ENCODE results near the gene PBLD. TPM values are rescaled to one million over a fixed set of nuclear protein-coding genes. Genes with fewer than 3 reads are reported as not detected.
"Not testable (repeated sequence)": the region's sequence is repeated elsewhere in the genome, so short reads cannot be mapped to it uniquely, and the experiment has no call there.

PBLD gene
- total RNA-seq, 4 donors from 2014 or later, result 0.88 to 14.0 (median 7.1) TPM

- H3K4me3 ChIP-seq, result peak overlapping the region; percentile 97 to 98
- peaks cover 0 to 5% of the 10 kb centered on the region in 2 donors for H3K4me1 ChIP-seq
- no peaks in the 10 kb centered on the region for H3K27me3 ChIP-seq
- no peaks in the 10 kb centered on the region for H3K36me3 ChIP-seq
- TF ChIP-seq, protein P1, sequence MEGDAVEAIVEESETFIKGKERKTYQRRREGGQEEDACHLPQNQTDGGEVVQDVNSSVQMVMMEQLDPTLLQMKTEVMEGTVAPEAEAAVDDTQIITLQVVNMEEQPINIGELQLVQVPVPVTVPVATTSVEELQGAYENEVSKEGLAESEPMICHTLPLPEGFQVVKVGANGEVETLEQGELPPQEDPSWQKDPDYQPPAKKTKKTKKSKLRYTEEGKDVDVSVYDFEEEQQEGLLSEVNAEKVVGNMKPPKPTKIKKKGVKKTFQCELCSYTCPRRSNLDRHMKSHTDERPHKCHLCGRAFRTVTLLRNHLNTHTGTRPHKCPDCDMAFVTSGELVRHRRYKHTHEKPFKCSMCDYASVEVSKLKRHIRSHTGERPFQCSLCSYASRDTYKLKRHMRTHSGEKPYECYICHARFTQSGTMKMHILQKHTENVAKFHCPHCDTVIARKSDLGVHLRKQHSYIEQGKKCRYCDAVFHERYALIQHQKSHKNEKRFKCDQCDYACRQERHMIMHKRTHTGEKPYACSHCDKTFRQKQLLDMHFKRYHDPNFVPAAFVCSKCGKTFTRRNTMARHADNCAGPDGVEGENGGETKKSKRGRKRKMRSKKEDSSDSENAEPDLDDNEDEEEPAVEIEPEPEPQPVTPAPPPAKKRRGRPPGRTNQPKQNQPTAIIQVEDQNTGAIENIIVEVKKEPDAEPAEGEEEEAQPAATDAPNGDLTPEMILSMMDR (IDR thresholded peaks at IDR 0.05), result no peak
- TF ChIP-seq POLR2A (IDR thresholded peaks at IDR 0.05), result no peak
- intact Hi-C loops (cut with DNase I; ENCODE audit: low total_unique reads), result no loop called here
- peak; percentile 52 to 66 for DNase-seq
- peak overlapping the region; percentile 99 to 100 for H3K27ac ChIP-seq
- no peaks in the 10 kb centered on the region for H3K9me3 ChIP-seq
Observed at GRCh38 chr10:68330852-68331454, 1.8 kb downstream of the PBLD start.

- Histone ChIP-seq H3K4me3 (no peak overlapping the region), H3K9me3 (no peaks in the 10 kb centered on the region), H3K4me1 (peaks cover 0 to 5% of the 10 kb centered on the region in 2 donors), H3K27ac (peak overlapping the region; percentile 99 to 100), H3K27me3 (no peaks in the 10 kb centered on the region), H3K36me3 (no peaks in the 10 kb centered on the region)
- intact Hi-C loops (cut with DNase I; ENCODE audit: low total_unique reads), result no loop called here
- no peak for TF ChIP-seq POLR2A (IDR thresholded peaks at IDR 0.05)
- TF ChIP-seq, protein P1 (IDR thresholded peaks at IDR 0.05), result no peak
- DNase-seq, result no peak
Observed at GRCh38 chr10:68329506-68329861, 3.2 kb downstream of the PBLD start.

- intact Hi-C loops (cut with DNase I; ENCODE audit: low total_unique reads), result no loop called here
- peak overlapping the region in 1 of 2 donors; percentile 5 for H3K4me3 ChIP-seq
- DNase-seq, result peak in 1 of 2 donors; percentile 35
- TF ChIP-seq POLR2A (IDR thresholded peaks at IDR 0.05), result peak in 1 of 2 donors; percentile 34
- TF ChIP-seq, protein P1 (IDR thresholded peaks at IDR 0.05), result peak in 1 of 4 experiments; percentile 15
- H3K4me1 ChIP-seq, result peaks cover 0 to 5% of the 10 kb centered on the region in 2 donors
- peak overlapping the region; percentile 99 to 100 for H3K27ac ChIP-seq
- no peaks in the 10 kb centered on the region for H3K36me3 ChIP-seq
- no peaks in the 10 kb centered on the region for H3K27me3 ChIP-seq
- H3K9me3 ChIP-seq, result no peaks in the 10 kb centered on the region
Observed at GRCh38 chr10:68327889-68328786, 4.6 kb downstream of the PBLD start.

- H3K36me3 ChIP-seq; H3K4me3 ChIP-seq; H3K27ac ChIP-seq; H3K9me3 ChIP-seq; DNase-seq; H3K27me3 ChIP-seq; H3K4me1 ChIP-seq; intact Hi-C loops (cut with DNase I; ENCODE audit: low total_unique reads): not testable (repeated sequence)
Observed at GRCh38 chr10:68324396-68324795, 8.3 kb downstream of the PBLD start.

GRCh38 chr10:68318331-68319059 lies 14.2 kb downstream of the PBLD start:
- Histone ChIP-seq H3K36me3 (no peaks in the 10 kb centered on the region), H3K4me1 (no peaks in the 10 kb centered on the region), H3K27ac (no peak overlapping the region), H3K4me3 (no peak overlapping the region), H3K9me3 (peaks cover 0 to 5% of the 10 kb centered on the region in 2 donors), H3K27me3 (no peaks in the 10 kb centered on the region)
- TF ChIP-seq, protein P1 (IDR thresholded peaks at IDR 0.05), result no peak
- DNase-seq, result no peak
- intact Hi-C loops (cut with DNase I; ENCODE audit: low total_unique reads), result no loop called here
